Testis (tissue), 3 donors: ENCODE measurements around the gene BACE2. TPM values are rescaled to one million over a fixed set of nuclear protein-coding genes. Genes with fewer than 3 reads are reported as not detected.
"Not testable (repeated sequence)": the region's sequence is repeated elsewhere in the genome, so short reads cannot be mapped to it uniquely, and the experiment has no call there.

Source experiments
- DNase-seq: peaks from one replicate; pipeline ENCODE4 v3.0.0-alpha.2; 2019
- H3K27ac ChIP-seq, 2 donors: fragments of 200-600 bp; sonication (generic); one replicate each; pipeline ENCODE4 v1.5.1; 2019
- H3K27me3 ChIP-seq: fragments of 200-600 bp; sonication (generic); one replicate; pipeline ENCODE4 v1.5.1; 2019
- H3K36me3 ChIP-seq: fragments of 200-600 bp; sonication (generic); one replicate; pipeline ENCODE4 v1.5.1; 2017; ENCODE audit warnings: low read depth; ENCODE audit errors: missing control alignments
- H3K4me1 ChIP-seq: fragments of 200-600 bp; sonication (generic); one replicate; pipeline ENCODE4 v1.5.1; 2019
- H3K4me3 ChIP-seq, 2 donors: fragments of 200-600 bp; sonication (generic); one replicate each; pipeline ENCODE4 v1.5.1; 2017 to 2019
- H3K9me3 ChIP-seq: fragments of 200-600 bp; sonication (generic); one replicate; pipeline ENCODE4 v1.5.1; 2017
- CTCF ChIP-seq, 3 experiments: fragments of 450-650 bp in 2 of 3; fragments of 200-600 bp in 1 of 3; sonication (generic) in 1 of 3; IDR thresholded peaks; one replicate each; pipeline ENCODE4 v1.5.1; 2016 to 2019; ENCODE audit warnings: antibody characterized with exemption in 3 of 3, mild to moderate bottlenecking in 2 of 3, moderate library complexity in 1 of 3
- POLR2A ChIP-seq: fragments of 450-650 bp; IDR thresholded peaks from one replicate; pipeline ENCODE4 v1.6.1; 2017; ENCODE audit warnings: antibody characterized with exemption, mild to moderate bottlenecking, moderate library complexity
- WGBS, 2 donors: methylation state at CpG; one replicate each; pipeline ENCODE4 v1.1.5; 2018; 5-methylcytosine and 5-hydroxymethylcytosine counted together
- intact Hi-C: fragments of 100-400 bp; cut with DNase I; formaldehyde crosslinking; loops from one replicate; pipeline ENCODE4 v1.15.1; 2023; ENCODE audit warnings: low total_unique reads
- polyA plus RNA-seq: library from polyadenylated mRNA; stranded (reverse); fragments of 350-450 nt; fragmentation: Illumina TruSeq; extraction: RNeasy Lipid Tissue Mini Kit (QIAGEN cat#74804); gene quantifications from one replicate; pipeline ENCODE4 v1.2.3, GENCODE V29; 2014; ENCODE audit warnings: low read depth, low replicate concordance; ENCODE audit not compliant: insufficient read depth
- total RNA-seq, 2 donors: library from RNA; depleted of rRNA; stranded (reverse); fragments of >200 nt; gene quantifications; one replicate each; pipeline ENCODE4 v1.2.3, GENCODE V29; 2016

BACE2 gene
- total and polyA plus RNA-seq, 3 donors from 2014 or later: 17.4 to 28.6 (median 21.8) TPM

DNA sequence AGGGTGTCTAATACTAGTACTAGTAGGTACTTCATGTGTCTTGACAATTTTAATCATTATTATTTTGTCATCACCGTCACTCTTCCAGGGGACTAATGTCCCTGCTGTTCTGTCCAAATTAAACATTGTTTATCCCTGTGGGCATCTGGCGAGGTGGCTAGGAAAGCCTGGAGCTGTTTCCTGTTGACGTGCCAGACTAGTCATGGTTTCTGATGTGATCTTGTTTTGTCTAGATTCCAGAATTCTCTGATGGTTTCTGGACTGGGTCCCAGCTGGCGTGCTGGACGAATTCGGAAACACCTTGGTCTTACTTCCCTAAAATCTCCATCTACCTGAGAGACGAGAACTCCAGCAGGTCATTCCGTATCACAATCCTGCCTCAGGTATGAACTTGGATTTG is 82.6 kb downstream of the BACE2 start:
- H3K9me3 ChIP-seq: no peaks in the 10 kb centered on the region
- H3K27ac ChIP-seq: no peak overlapping the region
- H3K36me3 ChIP-seq: no peaks in the 10 kb centered on the region
- H3K4me1 ChIP-seq: no peaks in the 10 kb centered on the region
- DNase-seq: no peak
- no peaks in the 10 kb centered on the region for H3K27me3 ChIP-seq
- H3K4me3 ChIP-seq: no peak overlapping the region
- WGBS, 2 donors: 82 to 86% methylated on average over 8 of the region's 8 CpGs
- TF ChIP-seq CTCF (IDR thresholded peaks at IDR 0.05): no peak
- no peak for TF ChIP-seq POLR2A
- intact Hi-C loops: no loop called here

DNA sequence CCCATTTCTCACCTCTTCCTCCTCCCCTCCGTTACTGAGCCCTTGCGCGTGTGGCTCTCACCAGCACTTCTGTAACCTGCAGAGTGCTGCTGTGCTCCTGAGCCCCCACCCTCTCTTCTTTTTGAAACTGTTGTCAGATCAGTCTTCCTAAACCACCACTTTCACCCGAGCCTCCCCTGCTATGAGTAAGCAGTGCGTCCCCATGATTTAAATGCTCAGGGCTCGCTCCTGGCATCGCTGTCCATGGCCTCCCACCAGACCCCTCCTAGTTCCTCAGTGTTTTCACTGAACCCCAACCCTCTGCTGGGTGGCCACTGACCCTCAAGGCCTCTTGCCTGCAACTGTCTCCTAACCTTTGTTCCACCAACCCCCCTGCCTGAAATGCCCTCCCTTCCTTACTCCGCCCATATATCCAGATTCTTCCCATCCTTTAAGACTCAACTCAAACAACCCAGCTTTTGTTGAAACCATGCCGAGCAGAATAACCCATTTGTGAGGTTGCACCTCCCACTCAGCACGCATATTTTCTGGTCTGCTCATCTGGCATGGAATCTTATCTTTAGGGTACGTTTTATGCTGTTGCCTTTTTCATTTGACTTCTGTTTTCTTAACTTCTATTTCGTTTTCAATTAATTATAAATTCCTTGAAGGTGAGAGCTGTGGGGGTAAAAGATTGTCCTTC is 84.1 kb downstream of the BACE2 start:
- H3K9me3 ChIP-seq: no peaks in the 10 kb centered on the region
- H3K4me1 ChIP-seq: no peaks in the 10 kb centered on the region
- H3K27me3 ChIP-seq: no peaks in the 10 kb centered on the region
- H3K36me3 ChIP-seq: no peaks in the 10 kb centered on the region
- WGBS, 2 donors: 87 to 90% methylated on average over 12 of the region's 12 CpGs
- H3K27ac ChIP-seq: no peak overlapping the region
- H3K4me3 ChIP-seq: no peak overlapping the region
- intact Hi-C loops: no loop called here
- no peak for DNase-seq
- TF ChIP-seq CTCF (IDR thresholded peaks at IDR 0.05) (no peak), POLR2A (no peak)

DNA sequence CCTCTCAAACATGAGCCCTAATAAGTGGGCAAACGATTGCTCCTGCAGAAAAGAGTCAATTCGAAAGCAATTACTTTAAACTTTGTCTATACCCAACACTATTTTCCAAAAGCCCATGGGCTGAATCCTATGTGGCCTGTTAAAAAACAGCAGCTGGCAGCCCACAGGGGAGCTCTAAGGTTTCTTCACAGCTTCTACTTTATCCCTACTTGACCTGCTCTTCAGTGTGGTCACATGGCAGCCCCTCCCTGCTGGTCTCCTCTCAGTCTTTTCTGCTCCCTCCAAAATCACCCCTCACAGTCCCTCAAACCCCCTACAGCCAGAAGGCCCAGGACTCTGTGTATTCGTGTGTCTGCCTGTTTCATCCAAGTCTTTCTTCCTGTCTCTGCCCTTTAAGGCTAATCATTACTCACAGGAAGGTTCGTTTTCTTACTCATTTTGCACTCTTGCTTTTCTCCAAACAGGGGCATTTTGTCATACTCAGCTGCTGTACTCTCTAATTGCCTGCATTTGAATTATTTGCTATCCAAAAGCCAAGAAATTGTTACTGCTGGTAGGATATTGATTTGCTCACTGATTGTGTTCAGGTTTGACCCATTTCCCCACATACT is 86.2 kb downstream of the BACE2 start:
- Histone ChIP-seq H3K4me1 (no peaks in the 10 kb centered on the region), H3K4me3 (no peak overlapping the region), H3K9me3 (no peaks in the 10 kb centered on the region), H3K36me3 (no peaks in the 10 kb centered on the region), H3K27ac (no peak overlapping the region), H3K27me3 (no peaks in the 10 kb centered on the region)
- WGBS, 2 donors: 78 to 83% methylated on average over 4 of the region's 4 CpGs
- no peak for DNase-seq
- TF ChIP-seq POLR2A (no peak), CTCF (IDR thresholded peaks at IDR 0.05) (no peak)
- intact Hi-C loops: no loop called here

- Histone ChIP-seq H3K9me3 (no peaks in the 10 kb centered on the region), H3K4me3 (no peak overlapping the region), H3K27ac (no peak overlapping the region), H3K36me3 (no peaks in the 10 kb centered on the region), H3K4me1 (no peaks in the 10 kb centered on the region), H3K27me3 (no peaks in the 10 kb centered on the region)
- no peak for DNase-seq
- 92 to 96% methylated on average over 9 of the region's 9 CpGs for WGBS, 2 donors
- TF ChIP-seq POLR2A (no peak), CTCF (IDR thresholded peaks at IDR 0.05) (no peak)
- intact Hi-C loops: no loop called here
Observed at GRCh38 chr21:41255190-41255589, 87.2 kb downstream of the BACE2 start.

DNA sequence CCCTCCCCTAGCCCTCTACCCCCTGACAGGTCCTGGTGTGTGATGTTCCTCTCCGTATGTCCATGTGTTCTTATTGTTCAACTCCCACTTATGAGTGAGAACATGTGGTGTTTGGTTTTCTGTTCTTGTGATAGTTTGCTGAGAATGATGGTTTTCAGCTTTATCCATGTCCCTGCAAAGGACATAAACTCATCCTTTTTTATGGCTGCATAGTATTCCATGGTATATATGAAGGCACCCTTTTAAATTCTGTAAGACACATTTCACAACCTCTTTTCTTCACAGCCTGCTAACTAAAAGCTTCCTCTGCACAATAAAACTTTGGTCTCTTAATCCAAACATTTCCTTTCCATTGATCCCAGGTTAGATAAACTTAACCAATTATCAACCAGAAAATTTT is 88.3 kb downstream of the BACE2 start:
- H3K4me3 ChIP-seq, intact Hi-C loops, H3K4me1 ChIP-seq, H3K27ac ChIP-seq, H3K36me3 ChIP-seq, H3K27me3 ChIP-seq, H3K9me3 ChIP-seq, DNase-seq: not testable (repeated sequence)
- 94 to 96% methylated on average over 1 of the region's 1 CpG for WGBS, 2 donors
